Measurements from ENCODE around the gene PTPN14. TPM values are rescaled to one million over a fixed set of nuclear protein-coding genes. Genes with fewer than 3 reads are reported as not detected.
"Not testable (repeated sequence)": the region's sequence is repeated elsewhere in the genome, so short reads cannot be mapped to it uniquely, and the experiment has no call there.

Gene PTPN14
- total RNA-seq, 1 experiment from 2014 or later, result 45.2 TPM

GRCh38 chr1:214505134-214505533 lies 46.3 kb downstream of the PTPN14 start:
- DNase-seq, result no peak
- Histone ChIP-seq H3K36me3 (peaks cover 22% of the 10 kb centered on the region), H3K27me3 (no peaks in the 10 kb centered on the region), H3K9me3 (peaks cover 7% of the 10 kb centered on the region), H3K4me3 (no peak overlapping the region)

- peaks cover 4% of the 10 kb centered on the region; the same call in 1 of the 2 replicates for H3K9me3 ChIP-seq
Observed at GRCh38 chr1:214504330-214504729, 47.1 kb downstream of the PTPN14 start.

GRCh38 chr1:214503553-214503952 lies 47.8 kb downstream of the PTPN14 start:
- H3K27me3 ChIP-seq, result no peaks in the 10 kb centered on the region
- no peak overlapping the region for H3K4me3 ChIP-seq
- H3K36me3 ChIP-seq, result peaks cover 6% of the 10 kb centered on the region
- H3K9me3 ChIP-seq, result no peaks in the 10 kb centered on the region
- no peak for DNase-seq

More at GRCh38 chr1:214504330-214504729, 47.1 kb downstream of the PTPN14 start:
- no peak for DNase-seq
- Histone ChIP-seq H3K27me3 (no peaks in the 10 kb centered on the region), H3K4me3 (no peak overlapping the region), H3K36me3 (peaks cover 14% of the 10 kb centered on the region)

- no peak overlapping the region for H3K4me3 ChIP-seq
- H3K27me3 ChIP-seq, result no peaks in the 10 kb centered on the region
- H3K36me3 ChIP-seq, result peaks cover 2% of the 10 kb centered on the region; the same call in 1 of the 2 replicates
- no peak for DNase-seq
- H3K9me3 ChIP-seq, result no peaks in the 10 kb centered on the region
Observed at GRCh38 chr1:214500340-214501055, 50.9 kb downstream of the PTPN14 start.

- peaks cover 2% of the 10 kb centered on the region; the same call in 1 of the 2 replicates for H3K36me3 ChIP-seq
- H3K4me3 ChIP-seq, result no peak overlapping the region
- H3K9me3 ChIP-seq, result no peaks in the 10 kb centered on the region
- DNase-seq, result no peak
- no peaks in the 10 kb centered on the region for H3K27me3 ChIP-seq
Observed at GRCh38 chr1:214499732-214500131, 51.7 kb downstream of the PTPN14 start.

- H3K4me3 ChIP-seq, result no peak overlapping the region
- H3K27me3 ChIP-seq, result no peaks in the 10 kb centered on the region
- DNase-seq, result no peak
- no peaks in the 10 kb centered on the region for H3K9me3 ChIP-seq
- peaks cover 6% of the 10 kb centered on the region for H3K36me3 ChIP-seq
Observed at GRCh38 chr1:214498021-214498420, 53.4 kb downstream of the PTPN14 start.

- Histone ChIP-seq H3K9me3 (no peaks in the 10 kb centered on the region), H3K4me3 (no peak overlapping the region), H3K27me3 (no peaks in the 10 kb centered on the region), H3K36me3 (peaks cover 4% of the 10 kb centered on the region)
- peak; percentile 37 for DNase-seq
Observed at GRCh38 chr1:214496126-214496525, 55.3 kb downstream of the PTPN14 start.

GRCh38 chr1:214494706-214495105 lies 56.7 kb downstream of the PTPN14 start:
- Histone ChIP-seq H3K36me3 (peaks cover 10% of the 10 kb centered on the region), H3K4me3 (no peak overlapping the region), H3K27me3 (no peaks in the 10 kb centered on the region), H3K9me3 (no peaks in the 10 kb centered on the region)
- no peak for DNase-seq

GRCh38 chr1:214494179-214494578 lies 57.2 kb downstream of the PTPN14 start:
- DNase-seq, H3K27me3 ChIP-seq, H3K9me3 ChIP-seq, H3K4me3 ChIP-seq: not testable (repeated sequence)
- H3K36me3 ChIP-seq, result peaks cover 10% of the 10 kb centered on the region

GRCh38 chr1:214493126-214493796 lies 58.1 kb downstream of the PTPN14 start:
- peak; percentile 48 for DNase-seq
- H3K27me3 ChIP-seq, result no peaks in the 10 kb centered on the region
- no peaks in the 10 kb centered on the region for H3K9me3 ChIP-seq
- H3K36me3 ChIP-seq, result peaks cover 17% of the 10 kb centered on the region
- no peak overlapping the region for H3K4me3 ChIP-seq

GRCh38 chr1:214492401-214493075 lies 58.9 kb downstream of the PTPN14 start:
- H3K4me3 ChIP-seq, result no peak overlapping the region
- peaks cover 17% of the 10 kb centered on the region for H3K36me3 ChIP-seq
- no peaks in the 10 kb centered on the region for H3K9me3 ChIP-seq
- DNase-seq, result peak; percentile 62
- H3K27me3 ChIP-seq, result no peaks in the 10 kb centered on the region

- DNase-seq, result no peak
- H3K4me3 ChIP-seq, result no peak overlapping the region
- no peaks in the 10 kb centered on the region for H3K9me3 ChIP-seq
Observed at GRCh38 chr1:214491468-214492146, 59.8 kb downstream of the PTPN14 start.

GRCh38 chr1:214485151-214485550 lies 66.3 kb downstream of the PTPN14 start:
- no peak for DNase-seq
- Histone ChIP-seq H3K36me3 (peaks cover 29% of the 10 kb centered on the region), H3K9me3 (no peaks in the 10 kb centered on the region), H3K4me3 (no peak overlapping the region), H3K27me3 (no peaks in the 10 kb centered on the region)

More at GRCh38 chr1:214491468-214492146, 59.8 kb downstream of the PTPN14 start:
- Histone ChIP-seq H3K36me3 (peaks cover 17% of the 10 kb centered on the region), H3K27me3 (no peaks in the 10 kb centered on the region)

GRCh38 chr1:214483180-214483579 lies 68.2 kb downstream of the PTPN14 start:
- not testable (repeated sequence) for H3K4me3 ChIP-seq, DNase-seq, H3K9me3 ChIP-seq, H3K27me3 ChIP-seq
- H3K36me3 ChIP-seq, result peaks cover 18% of the 10 kb centered on the region

GRCh38 chr1:214481983-214482634 lies 69.3 kb downstream of the PTPN14 start:
- peaks cover 18% of the 10 kb centered on the region for H3K36me3 ChIP-seq

More at GRCh38 chr1:214481983-214482634, 69.3 kb downstream of the PTPN14 start:
- H3K4me3 ChIP-seq, DNase-seq, H3K27me3 ChIP-seq, H3K9me3 ChIP-seq: not testable (repeated sequence)

All from MG63 (cell line).